ENCODE measurements around the gene NPVF. TPM values are rescaled to one million over a fixed set of nuclear protein-coding genes. Genes with fewer than 3 reads are reported as not detected.

NPVF gene
- total RNA-seq, 1 experiment from 2014 or later, result not detected

DNA sequence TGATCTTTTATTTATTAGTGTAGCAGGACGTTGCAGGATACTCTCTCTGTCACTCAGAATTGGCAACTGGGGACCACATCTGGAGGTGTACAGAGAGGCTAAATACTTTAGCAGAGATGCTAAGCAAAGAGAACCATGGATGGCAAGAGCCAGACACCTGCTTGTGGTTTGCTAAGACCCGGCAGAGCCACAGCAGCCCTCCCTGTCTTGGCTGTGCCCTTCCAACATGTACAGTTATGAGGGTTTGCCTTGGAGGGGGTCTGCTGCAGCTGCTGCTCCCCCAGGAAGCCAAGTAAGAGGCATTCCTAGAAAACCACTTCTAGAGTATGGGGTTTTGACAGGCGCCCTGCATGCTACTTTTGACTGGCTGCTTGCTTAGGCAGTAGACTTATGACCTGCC lies 5.1 kb downstream of the NPVF start:
- no peak overlapping the region for H3K4me2 ChIP-seq (ENCODE audit: insufficient read depth, insufficient read length, low read length)
- H4K5ac ChIP-seq (ENCODE audit: insufficient read length, low read depth, low read length), result no peak overlapping the region
- no peaks in the 10 kb centered on the region for H4K20me1 ChIP-seq (ENCODE audit: control insufficient read depth, insufficient read depth, insufficient read length)
- H2AK5ac ChIP-seq (ENCODE audit: insufficient read length, low read length), result no peak overlapping the region
- H2BK5ac ChIP-seq (ENCODE audit: insufficient read length, low read length), result no peak overlapping the region
- H3K14ac ChIP-seq (ENCODE audit: insufficient read depth, low read length), result no peak overlapping the region
- H2BK120ac ChIP-seq (ENCODE audit: low read depth, low read length, poor library complexity, severe bottlenecking), result no peak overlapping the region
- H2AFZ ChIP-seq (ENCODE audit: low read length), result no peak overlapping the region
- H3K9ac ChIP-seq (ENCODE audit: extremely low read depth, insufficient read length, low read length), result no peak overlapping the region
- no peak overlapping the region for H3K4ac ChIP-seq (ENCODE audit: low read depth, low read length)
- no peak overlapping the region for H4K8ac ChIP-seq (replicated peaks; ENCODE audit: insufficient read length, low read depth, low read length)
- TF ChIP-seq, protein P1, sequence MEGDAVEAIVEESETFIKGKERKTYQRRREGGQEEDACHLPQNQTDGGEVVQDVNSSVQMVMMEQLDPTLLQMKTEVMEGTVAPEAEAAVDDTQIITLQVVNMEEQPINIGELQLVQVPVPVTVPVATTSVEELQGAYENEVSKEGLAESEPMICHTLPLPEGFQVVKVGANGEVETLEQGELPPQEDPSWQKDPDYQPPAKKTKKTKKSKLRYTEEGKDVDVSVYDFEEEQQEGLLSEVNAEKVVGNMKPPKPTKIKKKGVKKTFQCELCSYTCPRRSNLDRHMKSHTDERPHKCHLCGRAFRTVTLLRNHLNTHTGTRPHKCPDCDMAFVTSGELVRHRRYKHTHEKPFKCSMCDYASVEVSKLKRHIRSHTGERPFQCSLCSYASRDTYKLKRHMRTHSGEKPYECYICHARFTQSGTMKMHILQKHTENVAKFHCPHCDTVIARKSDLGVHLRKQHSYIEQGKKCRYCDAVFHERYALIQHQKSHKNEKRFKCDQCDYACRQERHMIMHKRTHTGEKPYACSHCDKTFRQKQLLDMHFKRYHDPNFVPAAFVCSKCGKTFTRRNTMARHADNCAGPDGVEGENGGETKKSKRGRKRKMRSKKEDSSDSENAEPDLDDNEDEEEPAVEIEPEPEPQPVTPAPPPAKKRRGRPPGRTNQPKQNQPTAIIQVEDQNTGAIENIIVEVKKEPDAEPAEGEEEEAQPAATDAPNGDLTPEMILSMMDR (conservative IDR thresholded peaks at IDR 0.05), result no peak
- Mint-ChIP-seq H3K27me3 (ENCODE audit: low read depth) (peaks cover 10% of the 10 kb centered on the region), H3K27ac (no peak overlapping the region), H3K4me1 (0 out of 4 replicates have a peak, but pooled peaks cover 0 to 5% of the 10 kb centered on the region in 2 experiments), H3K36me3 (ENCODE audit: insufficient read depth in 1 of 3, low read depth in 3 of 3) (no peaks in the 10 kb centered on the region), H3K9me3 (no peaks in the 10 kb centered on the region; a peak in 1 of 5 replicates), H3K4me3 (no peak overlapping the region)
- H3K56ac ChIP-seq (ENCODE audit: insufficient read length, low read depth, low read length), result no peak overlapping the region
- no peak overlapping the region for H3K18ac ChIP-seq (ENCODE audit: insufficient read length, low read depth, low read length)
- no peak overlapping the region for H3K23ac ChIP-seq (ENCODE audit: insufficient read length, low read depth, low read length)
- no peak overlapping the region for H2BK15ac ChIP-seq (ENCODE audit: low read depth, low read length)
- no peak overlapping the region for H2BK12ac ChIP-seq (ENCODE audit: insufficient read length, low read depth, low read length)
- H3K27ac ChIP-seq (ENCODE audit: insufficient read length, low read depth, low read length), result no peak overlapping the region
- H4K91ac ChIP-seq (ENCODE audit: insufficient read length, low read depth, low read length), result no peak overlapping the region
- H3T11ph ChIP-seq (ENCODE audit: low read length), result no peak overlapping the region
- no peak for DNase-seq
- no CpG with 5 or more reads among the region's 3 CpGs for WGBS (ENCODE audit: extremely low coverage, insufficient read length, low lambda C conversion rate)
- H3K9me3 ChIP-seq (ENCODE audit: control insufficient read depth, low read depth, low read length), result no peaks in the 10 kb centered on the region
- H3K23me2 ChIP-seq (ENCODE audit: insufficient read length, low read depth, low read length, poor library complexity, severe bottlenecking), result no peaks in the 10 kb centered on the region
- no peaks in the 10 kb centered on the region for H3K79me2 ChIP-seq (ENCODE audit: insufficient read depth, low read length)
- no peaks in the 10 kb centered on the region for H3K27me3 ChIP-seq (ENCODE audit: insufficient read depth, low read length)
- H3K4me1 ChIP-seq (ENCODE audit: insufficient read depth, low read length), result no peaks in the 10 kb centered on the region
- no peak overlapping the region for H2BK20ac ChIP-seq (ENCODE audit: low read depth, low read length, poor library complexity, severe bottlenecking)
- no peaks in the 10 kb centered on the region for H3K79me1 ChIP-seq (ENCODE audit: insufficient read depth, low read depth, low read length, poor library complexity, severe bottlenecking)
